Measurements from ENCODE around the gene TMEM208.

TMEM208 gene

DNA sequence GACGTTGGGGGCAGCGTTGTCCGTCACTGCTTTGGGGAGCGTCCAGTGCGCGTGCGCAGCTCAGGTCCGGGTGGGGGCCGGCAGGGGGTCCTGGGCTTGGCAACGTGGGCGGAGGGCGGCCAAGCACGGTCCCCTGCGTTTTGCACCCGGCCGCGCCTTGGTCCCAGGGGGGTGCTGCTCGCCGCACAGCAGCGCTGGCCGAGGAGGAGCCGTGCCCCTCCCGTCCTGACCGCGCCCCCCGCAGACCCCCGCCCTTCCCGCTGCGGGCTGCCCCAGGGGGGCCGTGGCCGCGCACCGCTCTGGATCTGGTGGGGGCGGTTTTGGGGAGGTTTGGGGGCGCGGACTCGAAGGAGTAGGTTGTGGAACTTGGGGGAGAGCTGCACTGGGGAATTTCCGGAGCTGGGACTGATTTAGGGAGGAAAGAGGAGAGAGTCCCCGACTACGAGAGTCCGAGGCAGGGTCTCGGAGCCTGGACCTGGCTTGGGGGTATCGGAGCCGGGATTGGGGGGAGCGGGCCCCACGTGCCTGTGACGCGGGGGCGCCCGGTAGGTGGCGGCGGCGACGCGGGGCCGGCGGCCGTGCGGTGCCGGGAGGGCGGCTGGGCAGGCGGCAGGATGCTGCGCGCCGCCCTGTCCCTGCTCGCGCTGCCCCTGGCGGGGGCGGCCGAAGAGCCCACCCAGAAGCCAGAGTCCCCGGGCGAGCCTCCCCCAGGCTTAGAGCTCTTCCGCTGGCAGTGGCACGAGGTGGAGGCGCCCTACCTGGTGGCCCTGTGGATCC is 21.7 kb downstream of the TMEM208 start, which contains the start of gene SLC9A5:
Gene SLC9A5, plus strand, starts transcription at position 579 of the 777 bp plus-strand sequence. Its CDS starts 36 bp downstream, at position 615.
- in situ Hi-C loops (cut with MboI; ENCODE audit: low sequenced_read_pairs): no loop called here

DNA sequence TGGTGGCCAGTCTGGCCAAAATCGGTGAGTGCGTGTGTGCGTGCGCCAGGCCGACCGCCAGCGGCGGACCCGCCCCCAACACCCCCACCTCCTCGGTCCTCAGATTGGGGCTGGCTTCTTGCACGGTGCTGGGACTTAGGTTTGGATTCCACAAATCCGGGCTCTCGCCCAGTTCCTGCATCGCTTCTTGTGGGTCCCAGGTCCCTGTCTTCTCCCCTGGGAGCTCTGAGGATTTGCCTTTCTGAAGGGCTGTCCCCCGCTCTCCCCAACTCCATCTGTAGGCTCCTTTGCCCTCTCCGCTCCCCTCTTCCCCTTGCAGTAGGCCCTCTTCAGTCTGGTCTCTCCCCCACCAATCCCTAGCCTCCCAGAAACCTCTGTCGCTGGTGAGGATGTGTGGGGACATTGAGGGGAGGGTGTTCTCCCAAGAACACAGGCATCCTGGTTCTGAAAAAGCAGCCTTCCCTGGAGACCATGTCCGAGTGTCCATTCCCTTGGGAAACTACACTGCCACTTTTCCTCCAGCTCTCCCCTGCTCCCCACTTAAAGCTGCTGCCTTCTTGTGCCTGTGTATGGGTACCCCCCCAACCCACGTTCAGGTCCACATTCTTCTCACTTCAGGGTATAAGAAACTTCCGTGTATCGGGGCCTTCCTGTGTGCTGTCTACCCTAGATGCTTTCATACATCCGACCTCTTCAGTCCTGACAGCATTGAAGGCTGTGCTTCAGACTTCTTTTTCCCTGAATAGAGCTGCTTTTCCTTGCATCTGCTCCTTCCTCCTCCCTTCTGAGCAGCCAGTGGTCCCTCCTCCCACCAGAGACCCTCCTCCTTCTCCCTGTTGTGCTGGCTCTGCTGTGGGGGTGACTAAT is 22.5 kb downstream of the TMEM208 start:
- in situ Hi-C loops (cut with MboI; ENCODE audit: low sequenced_read_pairs): no loop called here

DNA sequence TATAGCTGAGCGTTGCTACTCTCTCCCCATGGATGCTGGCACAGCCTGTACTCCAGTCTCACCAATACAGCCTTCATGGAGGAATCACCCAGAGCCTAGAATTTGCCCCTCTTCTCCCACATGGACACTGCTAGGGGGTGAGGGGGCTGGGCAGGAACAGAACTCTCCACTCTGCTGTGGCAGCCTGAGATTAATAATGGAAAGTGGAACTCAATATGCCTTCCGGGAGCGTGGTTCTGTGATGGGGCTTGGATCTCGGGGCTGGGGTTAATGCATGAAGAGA is 23.1 kb downstream of the TMEM208 start:
- in situ Hi-C loops (cut with MboI; ENCODE audit: low sequenced_read_pairs): no loop called here

- in situ Hi-C loops (cut with MboI; ENCODE audit: low sequenced_read_pairs): no loop called here
These were observed 25.9 kb downstream of the TMEM208 start for GRCh38 chr16:67252609-67253497.

GRCh38 chr16:67254801-67255552 is 28.0 kb downstream of the TMEM208 start:
- in situ Hi-C loops (cut with MboI; ENCODE audit: low sequenced_read_pairs): no loop called here

GRCh38 chr16:67255553-67256221 is 28.8 kb downstream of the TMEM208 start:
- in situ Hi-C loops (cut with MboI; ENCODE audit: low sequenced_read_pairs): no loop called here

GRCh38 chr16:67256701-67257230 is 29.8 kb downstream of the TMEM208 start:
- in situ Hi-C loops (cut with MboI; ENCODE audit: low sequenced_read_pairs): no loop called here

DNA sequence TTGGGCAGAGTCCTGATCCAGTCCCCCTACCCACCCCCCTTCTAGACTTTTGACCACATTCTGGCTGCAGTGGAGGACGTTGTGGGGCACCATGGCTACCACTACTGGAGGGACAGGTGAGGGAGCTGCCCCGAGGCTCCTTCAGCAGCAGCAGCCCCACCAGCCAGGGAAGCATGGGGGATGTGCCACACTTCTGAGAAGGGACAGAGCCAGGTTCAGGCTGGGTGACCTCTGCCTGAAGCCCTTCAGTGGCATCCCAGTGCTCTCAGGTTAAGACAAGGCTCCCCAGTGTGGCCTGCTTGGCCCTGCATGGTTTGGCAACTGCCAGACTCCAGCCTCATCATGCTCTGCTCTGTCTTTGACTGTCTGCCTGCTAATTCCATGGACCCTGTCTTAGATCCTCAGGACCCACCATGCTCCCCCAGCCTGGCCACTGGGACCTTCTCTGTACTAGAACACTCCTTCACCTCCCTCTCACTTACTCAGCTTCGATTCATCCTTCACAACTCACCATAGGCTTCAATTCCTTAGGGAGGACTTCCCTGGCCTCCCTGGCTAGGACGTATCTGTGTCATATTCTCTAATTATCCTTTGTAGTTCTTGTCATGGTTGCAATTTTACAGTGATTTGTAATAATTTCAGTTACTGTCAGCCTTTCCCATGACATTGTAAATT is 30.7 kb downstream of the TMEM208 start:
- in situ Hi-C loops (cut with MboI; ENCODE audit: low sequenced_read_pairs): no loop called here

DNA sequence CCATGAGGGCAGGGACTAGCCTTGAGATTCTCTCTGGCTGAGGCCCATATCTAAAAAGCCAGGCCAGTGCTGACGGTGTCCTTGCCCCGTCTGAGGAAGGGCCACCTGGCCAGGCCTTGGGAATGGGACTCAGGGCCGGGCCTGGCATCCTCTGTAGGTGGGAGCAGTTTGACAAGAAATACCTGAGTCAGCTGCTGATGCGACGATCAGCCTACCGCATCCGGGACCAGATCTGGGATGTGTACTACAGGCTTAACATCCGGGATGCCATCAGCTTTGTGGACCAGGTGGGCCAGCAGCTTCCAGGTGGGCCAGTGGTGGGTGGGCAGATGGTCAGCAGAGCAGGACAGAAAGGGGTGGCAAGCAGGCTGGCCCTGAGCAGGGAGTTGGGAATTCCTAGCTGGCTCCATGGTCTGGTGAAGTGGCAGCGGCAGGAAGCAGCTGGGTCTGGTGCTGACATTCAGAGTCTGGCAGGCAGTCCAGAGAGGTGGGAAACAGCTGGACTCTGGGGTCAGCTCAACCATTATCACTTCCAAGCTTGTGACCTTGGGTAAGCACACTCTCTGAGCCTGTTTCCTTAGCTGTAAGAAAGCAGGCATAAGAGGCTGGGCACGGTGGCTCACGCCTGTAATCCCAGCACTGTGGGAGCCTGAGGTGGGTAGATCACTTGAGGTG is 31.4 kb downstream of the TMEM208 start:
- in situ Hi-C loops (cut with MboI; ENCODE audit: low sequenced_read_pairs): no loop called here

DNA sequence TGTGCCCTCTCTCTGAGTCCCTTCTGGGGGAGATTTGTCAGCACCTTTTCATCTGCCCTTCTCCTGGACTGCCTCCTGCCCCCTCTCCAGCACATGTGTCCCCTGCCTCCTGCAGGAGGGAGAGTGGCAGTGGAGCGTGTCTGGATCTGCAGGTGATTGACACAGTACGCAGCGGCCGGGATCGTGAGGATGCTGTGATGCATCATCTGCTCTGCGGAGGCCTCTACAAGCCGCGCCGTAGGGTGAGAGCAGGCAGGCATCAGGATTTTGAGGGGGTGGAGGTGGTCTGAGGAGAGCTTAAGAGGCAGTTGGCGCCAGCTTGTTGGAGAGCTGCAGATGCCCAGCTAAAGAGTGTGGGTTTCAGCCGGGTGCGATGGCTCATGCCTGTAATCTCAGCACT is 32.8 kb downstream of the TMEM208 start:
- in situ Hi-C loops (cut with MboI; ENCODE audit: low sequenced_read_pairs): no loop called here

GRCh38 chr16:67260426-67261063 is 33.6 kb downstream of the TMEM208 start:
- in situ Hi-C loops (cut with MboI; ENCODE audit: low sequenced_read_pairs): no loop called here

DNA sequence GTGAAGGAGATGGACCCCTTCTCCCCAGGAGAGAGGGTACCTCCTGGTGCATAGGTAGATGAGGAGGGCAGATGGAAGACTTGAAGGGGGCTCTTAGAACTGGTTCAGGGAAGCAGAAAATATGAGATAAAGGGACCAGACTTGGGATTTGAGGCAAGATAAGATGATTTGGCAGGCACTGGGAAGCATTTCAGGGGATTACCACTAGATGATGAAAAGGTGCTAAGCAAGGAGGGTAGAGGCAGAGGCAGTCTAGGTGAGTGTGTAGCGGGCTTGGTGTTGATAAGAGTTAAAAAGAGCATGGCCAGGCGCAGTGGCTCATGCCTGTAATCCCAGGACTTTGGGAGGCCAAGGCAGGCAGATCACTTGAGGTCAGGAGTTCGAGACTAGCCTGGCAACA is 36.3 kb downstream of the TMEM208 start:
- in situ Hi-C loops (cut with MboI; ENCODE audit: low sequenced_read_pairs): no loop called here

GRCh38 chr16:67264277-67264676 is 37.3 kb downstream of the TMEM208 start:
- in situ Hi-C loops (cut with MboI; ENCODE audit: low sequenced_read_pairs): no loop called here

- in situ Hi-C loops (cut with MboI; ENCODE audit: low sequenced_read_pairs): no loop called here
These were observed 37.9 kb downstream of the TMEM208 start for GRCh38 chr16:67264866-67265265.

- in situ Hi-C loops (cut with MboI; ENCODE audit: low sequenced_read_pairs): no loop called here
These were observed 38.9 kb downstream of the TMEM208 start for GRCh38 chr16:67265834-67266233.

DNA sequence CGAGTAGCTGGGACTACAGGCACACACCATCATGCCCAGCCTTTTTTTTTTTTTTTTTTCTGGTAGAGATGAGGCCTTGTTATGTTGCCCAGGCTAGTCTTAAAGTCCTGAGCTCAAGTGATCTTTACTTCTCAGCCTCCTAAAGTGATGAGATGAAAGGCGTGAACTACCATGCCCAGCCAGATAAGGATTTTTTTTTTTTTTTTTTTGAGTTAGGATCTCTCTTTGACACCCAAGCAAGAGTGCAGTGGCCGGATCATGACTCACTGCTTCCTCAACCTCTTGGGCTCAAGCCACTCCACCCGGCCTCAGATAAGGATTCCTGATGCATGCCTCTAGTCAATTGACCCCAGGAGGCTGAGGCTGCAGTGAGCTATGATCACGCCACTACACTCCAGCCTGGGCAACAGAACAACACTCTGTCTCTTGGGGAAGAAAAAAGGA is 41.2 kb downstream of the TMEM208 start:
- in situ Hi-C loops (cut with MboI; ENCODE audit: low sequenced_read_pairs): no loop called here

GRCh38 chr16:67269766-67270165 is 42.8 kb downstream of the TMEM208 start:
- in situ Hi-C loops (cut with MboI; ENCODE audit: low sequenced_read_pairs): no loop called here

DNA sequence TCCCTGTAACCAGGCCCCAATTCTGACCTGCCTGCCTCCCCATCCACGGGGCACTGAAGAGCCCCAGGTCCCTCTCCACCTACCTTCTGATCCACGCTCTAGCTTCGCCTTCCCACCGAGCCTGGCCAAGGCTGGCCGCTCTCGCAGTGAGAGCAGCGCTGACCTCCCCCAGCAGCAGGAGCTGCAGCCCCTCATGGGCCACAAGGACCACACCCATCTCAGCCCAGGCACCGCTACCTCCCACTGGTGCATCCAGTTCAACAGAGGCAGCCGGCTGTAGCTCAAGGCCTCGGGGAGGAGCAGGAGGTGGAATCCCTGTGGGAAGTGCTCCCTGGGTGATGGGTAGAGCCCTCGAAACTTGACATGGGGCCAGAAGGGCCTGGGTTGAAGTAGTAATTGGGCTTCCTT is 44.0 kb downstream of the TMEM208 start:
- in situ Hi-C loops (cut with MboI; ENCODE audit: low sequenced_read_pairs): no loop called here

All from hTERT RPE-1 (cell line).